Keratinocyte (primary cell): ENCODE results near the gene RPS18. TPM values are rescaled to one million over a fixed set of nuclear protein-coding genes. Genes with fewer than 3 reads are reported as not detected.

Experiments used
- DNase-seq: peaks from one replicate; pipeline ENCODE4 v3.0.0-alpha.2; 2011; ENCODE audit warnings: low read depth, missing footprints, low spot score
- FAIRE-seq: peaks from 2 replicates; lab custom pipeline; 2011; peaks lifted over from hg19 to GRCh38; lab: Jason Lieb, UNC
- H2AFZ ChIP-seq: 2 replicates; pipeline ENCODE4 v1.6.0; 2012; ENCODE audit warnings: low read length, control low read depth, inconsistent platforms; ENCODE audit not compliant: control insufficient read depth
- H3K27ac ChIP-seq: 2 replicates; pipeline ENCODE4 v1.5.1; 2011; ENCODE audit warnings: low read length; ENCODE audit not compliant: control insufficient read depth, insufficient read depth
- H3K27me3 ChIP-seq: 3 replicates; pipeline ENCODE4 v1.6.0; 2011; ENCODE audit warnings: low read length; ENCODE audit not compliant: control insufficient read depth, insufficient read depth; ENCODE audit errors: extremely low read depth
- H3K36me3 ChIP-seq, 2 experiments: 2 replicates in 1 of 2; 3 replicates in 1 of 2; pipeline ENCODE4 v1.5.1; 2011; ENCODE audit warnings: low read length in 2 of 2, mild to moderate bottlenecking in 1 of 2; ENCODE audit not compliant: control insufficient read depth in 2 of 2, insufficient read depth in 2 of 2; ENCODE audit errors: extremely low read depth in 1 of 2
- H3K4me1 ChIP-seq: 3 replicates; pipeline ENCODE4 v1.5.1; 2011; ENCODE audit warnings: low read length; ENCODE audit not compliant: control insufficient read depth, insufficient read depth; ENCODE audit errors: extremely low read depth
- H3K4me2 ChIP-seq: 3 replicates; pipeline ENCODE4 v1.6.0; 2011; ENCODE audit warnings: low read depth, low read length; ENCODE audit not compliant: control insufficient read depth, insufficient read depth; ENCODE audit errors: extremely low read depth
- H3K4me3 ChIP-seq, 3 experiments: fragments of 200-600 bp in 1 of 3; sonication (generic) in 1 of 3; 2 replicates in 2 of 3; 3 replicates in 1 of 3; pipeline ENCODE4 v1.5.1; 2011 to 2016; ENCODE audit warnings: low read length in 3 of 3, mild to moderate bottlenecking in 3 of 3, control low read depth in 2 of 3, inconsistent platforms in 1 of 3, low read depth in 1 of 3, mixed read lengths in 1 of 3, mixed run types in 1 of 3, moderate library complexity in 1 of 3; ENCODE audit not compliant: control insufficient read depth in 2 of 3, insufficient read depth in 2 of 3; ENCODE audit errors: extremely low read depth in 1 of 3
- H3K79me2 ChIP-seq: 2 replicates; pipeline ENCODE4 v1.6.0; 2012; ENCODE audit warnings: low read length; ENCODE audit not compliant: control insufficient read depth, insufficient read depth
- H3K9ac ChIP-seq: 3 replicates; pipeline ENCODE4 v1.6.0; 2011; ENCODE audit warnings: low read length; ENCODE audit not compliant: control insufficient read depth, insufficient read depth; ENCODE audit errors: extremely low read depth
- H3K9me1 ChIP-seq: 3 replicates; pipeline ENCODE4 v1.6.0; 2011; ENCODE audit warnings: low read length; ENCODE audit not compliant: control insufficient read depth, insufficient read depth; ENCODE audit errors: extremely low read depth
- H3K9me3 ChIP-seq: 2 replicates; pipeline ENCODE4 v1.5.1; 2012; ENCODE audit warnings: low read depth, low read length; ENCODE audit not compliant: control insufficient read depth
- H4K20me1 ChIP-seq: 3 replicates; pipeline ENCODE4 v1.6.0; 2011; ENCODE audit warnings: low read length; ENCODE audit not compliant: control insufficient read depth, insufficient read depth; ENCODE audit errors: extremely low read depth
- CTCF ChIP-seq, 3 experiments: IDR thresholded peaks in 1 of 3; conservative IDR thresholded peaks in 1 of 3; optimal IDR thresholded peaks in 1 of 3; 2 replicates in 2 of 3; 3 replicates in 1 of 3; pipeline versions ENCODE3 to v1.5.1; 2011; ENCODE audit warnings: low read length in 3 of 3, mild to moderate bottlenecking in 3 of 3, moderate library complexity in 2 of 3, control low read depth in 1 of 3, inconsistent platforms in 1 of 3; ENCODE audit not compliant: insufficient read depth in 2 of 3; ENCODE audit errors: extremely low read depth in 1 of 3
- EZH2 ChIP-seq: IDR thresholded peaks from one replicate; pipeline ENCODE4 v1.6.1; 2012; ENCODE audit warnings: inconsistent platforms, mild to moderate bottlenecking, low read length, moderate library complexity
- dilution Hi-C: fragments of 300-500 bp; cut with MboI; formaldehyde crosslinking; loops from one replicate; pipeline ENCODE4 v1.7.0; 2020; ENCODE audit warnings: low sequenced_read_pairs; ENCODE audit not compliant: extremely low pct_ligation_motif_present
- polyA plus RNA-seq, 5 experiments: library from polyadenylated mRNA; depleted of rRNA in 3 of 5; stranded (reverse) in 3 of 5; stranded (forward) in 1 of 5; unstranded in 1 of 5; fragments of >200 nt; gene quantifications; 1 replicate in 1 of 5; 2 replicates in 3 of 5; 3 replicates in 1 of 5; pipeline versions ENCODE4 v1.2.1 to v1.2.3, GENCODE V29; 2011 to 2012; ENCODE audit warnings: missing spikeins in 2 of 5, low read depth in 1 of 5, low replicate concordance in 1 of 5

Gene RPS18
- polyA plus RNA-seq, 1 donor (not counting 4 experiments of a cell fraction or from before 2014, with no cell fraction given): 6,374 TPM

DNA sequence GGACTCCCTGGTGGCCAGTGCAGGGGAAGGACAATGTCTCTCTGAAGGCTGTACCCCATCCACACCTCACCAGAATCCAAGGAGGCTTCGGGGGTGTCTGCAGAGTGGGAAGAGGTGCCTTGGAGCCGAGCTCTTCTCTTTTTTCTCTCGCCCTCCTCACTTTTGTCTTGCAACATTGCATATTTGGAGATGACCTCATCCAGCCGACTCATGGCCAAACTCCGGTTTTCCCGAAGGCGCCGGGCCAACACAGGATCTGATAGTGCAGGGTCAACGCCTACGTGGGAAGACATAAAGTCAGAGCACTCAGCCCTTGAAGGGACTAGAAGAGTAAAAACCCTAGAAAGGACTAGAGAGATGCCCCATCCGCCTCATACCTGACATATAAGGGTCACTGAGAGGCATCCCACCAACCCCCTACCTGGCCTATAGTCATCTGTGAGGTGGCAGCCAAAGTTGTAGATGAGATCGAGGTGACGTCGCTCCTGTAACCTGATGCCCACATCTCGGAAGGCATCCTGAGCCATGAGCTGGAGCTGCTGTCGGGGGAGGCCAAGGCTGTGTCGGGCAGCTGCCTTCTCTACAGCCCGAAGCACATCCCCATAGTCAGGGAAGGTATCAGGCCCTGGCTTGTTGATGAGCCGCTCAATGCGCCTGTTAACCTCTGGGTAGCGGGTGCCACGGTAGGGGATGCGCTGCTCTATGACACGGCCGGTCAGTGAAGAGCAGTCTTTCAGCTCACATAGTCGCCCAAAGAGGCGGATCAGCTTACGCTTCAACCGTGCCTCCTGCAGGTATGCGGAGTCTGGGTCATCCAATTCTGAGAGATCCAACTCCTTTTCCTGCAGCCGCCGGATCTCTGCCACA is 48.7 kb downstream of the RPS18 start:
- H4K20me1 ChIP-seq: no peaks in the 10 kb centered on the region
- no peaks in the 10 kb centered on the region for H3K9me1 ChIP-seq
- peaks cover 45% of the 10 kb centered on the region for H3K4me1 ChIP-seq
- peaks cover 41% of the 10 kb centered on the region for H3K79me2 ChIP-seq
- peaks cover 22 to 30% of the 10 kb centered on the region in 2 experiments for H3K36me3 ChIP-seq
- no peak for FAIRE-seq
- dilution Hi-C loops: no loop called here
- peak overlapping the region; percentile 80 for H3K27ac ChIP-seq
- peak overlapping the region; percentile 31 for H3K9ac ChIP-seq
- no peak for TF ChIP-seq CTCF (optimal IDR thresholded peaks at IDR 0.05 in 1 of 3, IDR thresholded peaks at IDR 0.05 in 1 of 3, conservative IDR thresholded peaks at IDR 0.05 in 1 of 3; ENCODE audit: extremely low read depth in 1 of 3, insufficient read depth in 2 of 3, low read length in 3 of 3)
- no peak for TF ChIP-seq EZH2
- no peaks in the 10 kb centered on the region for H3K27me3 ChIP-seq
- no peaks in the 10 kb centered on the region for H3K9me3 ChIP-seq
- no peak overlapping the region for H2AFZ ChIP-seq
- H3K4me2 ChIP-seq: peak overlapping the region; percentile 94
- peak overlapping the region; percentile 4 to 25 (median 25) for H3K4me3 ChIP-seq
- DNase-seq: no peak

DNA sequence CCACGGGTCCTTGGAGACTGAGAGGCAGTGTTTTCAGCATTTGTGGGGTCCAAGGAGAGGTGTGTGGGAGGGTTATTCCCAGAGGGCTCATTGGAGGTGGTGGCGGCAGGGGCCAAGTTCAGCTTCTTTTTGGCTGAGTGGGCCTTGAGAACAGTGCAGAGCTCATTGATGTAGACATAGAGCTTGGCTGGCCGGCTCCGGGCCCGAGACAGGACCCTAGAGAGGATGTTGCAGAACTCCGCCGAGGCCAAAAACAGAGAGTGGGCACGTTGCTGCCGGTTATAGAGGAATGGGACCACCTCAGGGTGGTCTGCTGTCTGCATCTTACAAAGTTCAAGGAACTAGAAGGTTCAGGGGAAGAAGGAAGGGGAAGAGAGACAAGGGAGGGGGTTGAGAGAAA is 49.4 kb downstream of the RPS18 start:
- FAIRE-seq: no peak
- Histone ChIP-seq H2AFZ (no peak overlapping the region), H3K4me3 (peak overlapping the region; percentile 4 to 65 (median 25)), H3K9ac (peak overlapping the region; percentile 31), H3K27ac (peak overlapping the region; percentile 80), H3K36me3 (peaks cover 20 to 27% of the 10 kb centered on the region in 2 experiments), H4K20me1 (no peaks in the 10 kb centered on the region), H3K79me2 (peaks cover 41% of the 10 kb centered on the region), H3K9me1 (no peaks in the 10 kb centered on the region), H3K27me3 (no peaks in the 10 kb centered on the region), H3K9me3 (no peaks in the 10 kb centered on the region), H3K4me1 (peaks cover 45% of the 10 kb centered on the region), H3K4me2 (peak overlapping the region; percentile 94)
- dilution Hi-C loops: no loop called here
- no peak for DNase-seq
- TF ChIP-seq CTCF (optimal IDR thresholded peaks at IDR 0.05 in 1 of 3, IDR thresholded peaks at IDR 0.05 in 1 of 3, conservative IDR thresholded peaks at IDR 0.05 in 1 of 3; ENCODE audit: extremely low read depth in 1 of 3, insufficient read depth in 2 of 3, low read length in 3 of 3) (no peak), EZH2 (no peak)
